Activated naive CD4-positive, alpha-beta T cell treated with anti-CD3 and anti-CD28 coated beads, Interleukin-2, amount 10 ng/mL, durations not matched to agents 7 days and 5 days (primary cell): ENCODE results near the gene CST4.
"Not testable (repeated sequence)": the region's sequence is repeated elsewhere in the genome, so short reads cannot be mapped to it uniquely, and the experiment has no call there.

Experiments used
- CTCF ChIA-PET: fragments of 350-600 bp; sonication (Branson Sonifier 250); formaldehyde crosslinking; loops from one replicate; lab custom pipeline; 2021; ENCODE audit warnings: antibody characterized with exemption; lab: Charles Lee
- DNase-seq: peaks from one replicate; pipeline ENCODE4 v3.0.0-alpha.2; 2020
- H3K27ac Mint-ChIP-seq: one replicate; pipeline ENCODE4 v1.8.0; 2021; ENCODE audit warnings: mild to moderate bottlenecking, moderate library complexity, mixed read lengths
- H3K27me3 Mint-ChIP-seq: one replicate; pipeline ENCODE4 v1.8.0; 2021; ENCODE audit warnings: mild to moderate bottlenecking, mixed read lengths
- H3K36me3 Mint-ChIP-seq: one replicate; pipeline ENCODE4 v1.8.0; 2021; ENCODE audit warnings: mixed read lengths
- H3K4me1 Mint-ChIP-seq: one replicate; pipeline ENCODE4 v1.8.0; 2021; ENCODE audit warnings: mixed read lengths
- H3K4me3 Mint-ChIP-seq: one replicate; pipeline ENCODE4 v1.8.0; 2021; ENCODE audit warnings: mild to moderate bottlenecking, moderate library complexity, mixed read lengths
- H3K9me3 Mint-ChIP-seq: one replicate; pipeline ENCODE4 v1.8.0; 2021; ENCODE audit warnings: mixed read lengths

Gene CST4

DNA sequence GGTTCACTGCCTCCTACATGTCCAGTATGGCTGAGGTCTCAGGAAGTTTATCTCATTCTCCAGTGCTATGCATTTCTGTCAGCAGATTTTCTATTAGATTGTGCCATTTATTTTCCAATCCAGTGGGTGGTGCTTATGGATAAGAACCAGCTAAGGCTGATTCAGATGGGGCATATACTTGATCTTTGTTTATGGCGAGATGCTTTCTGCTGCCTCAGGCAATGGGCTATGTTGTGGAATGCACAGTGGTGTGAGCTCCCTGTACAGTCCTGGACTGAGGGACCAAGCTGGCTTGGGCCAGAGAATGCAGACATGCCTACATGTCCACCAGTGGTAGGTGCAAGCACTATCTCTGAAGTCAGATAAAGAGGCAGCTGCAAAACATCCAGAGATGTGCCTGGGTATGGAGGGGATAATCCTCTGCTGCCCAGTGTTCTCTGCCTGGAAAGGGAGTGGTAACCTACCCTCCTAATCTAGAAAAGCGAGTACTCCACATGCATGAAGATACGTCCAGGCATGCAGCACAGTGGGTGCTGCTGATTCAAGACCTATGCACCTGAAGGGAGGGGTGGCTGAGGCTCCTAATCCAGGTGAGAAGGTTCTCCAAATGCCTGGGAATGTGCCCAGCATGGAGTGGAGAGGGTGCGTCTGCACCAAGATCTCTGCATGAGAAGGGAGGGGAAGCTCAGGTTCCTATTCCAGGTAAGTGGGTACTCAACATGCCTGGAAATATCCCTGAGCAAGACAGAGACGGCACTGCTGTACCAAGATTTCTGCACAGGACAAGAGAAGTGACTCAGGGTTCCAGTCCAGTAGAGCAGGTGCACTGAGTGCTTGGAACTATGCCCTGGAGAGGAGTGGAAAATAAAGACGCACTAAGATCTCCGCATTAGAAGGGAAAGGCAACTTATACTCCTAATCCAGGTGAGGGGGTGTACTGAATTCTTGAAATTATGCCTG, 9.4 kb downstream of the CST4 start:
- Mint-ChIP-seq H3K4me1 (no peaks in the 10 kb centered on the region), H3K27me3 (peaks cover 15% of the 10 kb centered on the region), H3K4me3 (no peak overlapping the region), H3K36me3 (no peaks in the 10 kb centered on the region), H3K27ac (no peak overlapping the region), H3K9me3 (no peaks in the 10 kb centered on the region)
- no peak for DNase-seq
- CTCF ChIA-PET = no interaction called here

DNA sequence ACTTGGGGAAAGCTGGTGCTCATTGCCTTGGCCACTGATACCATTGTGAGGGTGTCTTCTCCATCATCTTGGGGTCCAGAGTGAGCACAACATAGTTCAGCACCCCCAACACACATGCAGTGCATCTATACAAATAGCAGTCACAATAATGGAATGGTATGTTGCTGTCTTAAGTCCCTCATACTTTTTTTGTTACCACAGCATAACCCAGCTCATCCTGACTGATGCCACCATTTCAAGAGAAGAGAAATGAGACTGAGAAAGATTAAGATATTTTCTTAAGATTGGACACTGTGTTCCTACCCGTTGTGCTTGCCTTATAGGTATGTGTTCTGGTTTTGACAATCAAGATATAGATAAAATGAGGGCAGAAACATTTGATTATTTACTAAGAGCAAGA, 15.6 kb downstream of the CST4 start:
- Mint-ChIP-seq H3K27ac (no peak overlapping the region), H3K36me3 (no peaks in the 10 kb centered on the region), H3K9me3 (no peaks in the 10 kb centered on the region), H3K4me1 (no peaks in the 10 kb centered on the region), H3K27me3 (peaks cover 4% of the 10 kb centered on the region), H3K4me3 (no peak overlapping the region)
- CTCF ChIA-PET = no interaction called here
- no peak for DNase-seq

DNA sequence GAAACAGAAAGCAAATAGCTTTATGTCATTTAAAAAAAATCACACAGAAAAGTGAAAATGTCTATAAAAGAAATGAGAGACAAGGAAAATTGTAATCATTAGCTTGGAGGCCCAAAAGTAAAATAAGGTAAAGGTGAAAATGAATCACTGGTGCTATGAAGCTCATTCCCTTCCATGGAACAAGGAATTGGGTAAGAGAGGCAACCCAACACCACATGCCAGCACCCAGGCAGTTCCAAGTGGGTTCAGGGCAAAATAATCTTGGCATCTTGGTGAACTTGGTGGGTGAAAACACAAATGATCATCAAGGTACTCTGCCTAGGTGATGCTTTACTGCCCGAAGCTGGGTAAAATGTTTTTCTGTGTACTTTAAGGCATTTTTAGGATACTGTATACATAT, 16.7 kb downstream of the CST4 start:
- DNase-seq = no peak
- H3K27me3 Mint-ChIP-seq = peaks cover 4% of the 10 kb centered on the region
- CTCF ChIA-PET = no interaction called here
- no peak overlapping the region for H3K27ac Mint-ChIP-seq
- no peaks in the 10 kb centered on the region for H3K4me1 Mint-ChIP-seq
- no peak overlapping the region for H3K4me3 Mint-ChIP-seq
- H3K9me3 Mint-ChIP-seq = no peaks in the 10 kb centered on the region
- no peaks in the 10 kb centered on the region for H3K36me3 Mint-ChIP-seq

DNA sequence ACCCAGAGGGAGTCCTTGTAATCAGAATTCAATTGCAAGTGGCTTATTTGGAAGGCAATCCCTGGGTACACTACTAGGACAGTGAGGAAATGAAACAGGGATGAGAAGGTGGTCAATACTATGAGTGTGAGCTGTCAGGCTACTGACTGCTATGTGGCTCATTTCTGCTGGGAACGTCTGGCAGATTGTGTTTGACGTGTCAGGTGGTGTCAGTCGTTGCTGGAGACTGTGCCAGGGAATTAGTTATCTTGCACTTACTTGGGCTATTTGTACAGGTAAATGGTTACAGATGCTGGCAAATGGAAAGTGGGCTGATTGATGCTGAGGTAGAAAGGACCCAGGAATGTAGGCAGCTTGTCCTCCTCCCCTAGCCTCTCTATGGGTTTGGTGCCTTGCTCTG, 17.4 kb downstream of the CST4 start:
- no peak overlapping the region for H3K27ac Mint-ChIP-seq
- no peak for DNase-seq
- CTCF ChIA-PET = no interaction called here
- no peak overlapping the region for H3K4me3 Mint-ChIP-seq
- H3K9me3 Mint-ChIP-seq = no peaks in the 10 kb centered on the region
- no peaks in the 10 kb centered on the region for H3K27me3 Mint-ChIP-seq
- no peaks in the 10 kb centered on the region for H3K4me1 Mint-ChIP-seq
- no peaks in the 10 kb centered on the region for H3K36me3 Mint-ChIP-seq

DNA sequence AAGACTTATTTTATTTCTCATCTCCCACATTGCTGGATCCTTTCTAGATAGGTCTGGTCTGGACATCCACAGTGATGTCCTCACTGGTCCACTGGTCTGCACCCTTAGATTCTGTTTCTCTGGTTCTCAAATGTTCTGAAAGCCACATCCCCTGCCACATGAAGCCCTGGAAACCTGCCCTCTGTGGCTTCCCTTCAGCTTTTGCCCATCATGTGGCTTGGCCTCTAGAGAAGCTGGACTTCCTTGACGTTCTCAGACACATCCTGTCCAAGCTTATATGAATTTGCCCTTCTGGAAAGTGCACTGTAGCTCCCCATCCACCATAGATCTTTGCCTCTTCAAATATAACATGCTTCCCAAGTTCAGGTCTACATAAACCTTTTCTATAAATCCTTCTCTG, 18.5 kb downstream of the CST4 start:
- Mint-ChIP-seq H3K9me3 (no peaks in the 10 kb centered on the region), H3K4me1 (no peaks in the 10 kb centered on the region), H3K27me3 (no peaks in the 10 kb centered on the region), H3K4me3 (no peak overlapping the region), H3K36me3 (no peaks in the 10 kb centered on the region), H3K27ac (no peak overlapping the region)
- CTCF ChIA-PET = no interaction called here
- DNase-seq = no peak

DNA sequence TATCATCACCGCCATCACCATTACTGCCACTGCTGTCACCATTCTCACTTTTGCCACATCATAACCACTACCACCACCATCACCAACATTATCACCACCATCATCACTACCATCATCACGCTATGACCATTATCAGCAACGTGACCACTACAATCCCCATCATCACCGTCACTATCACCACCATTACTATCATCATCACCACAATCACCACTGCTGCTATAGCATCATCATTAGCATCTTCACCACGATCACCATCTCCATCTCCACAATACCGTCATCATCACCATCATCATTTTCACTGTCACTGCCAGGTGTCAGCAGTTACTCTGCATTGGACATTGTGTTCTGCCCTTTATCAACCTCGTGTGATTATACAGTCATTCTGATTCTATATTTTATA, 19.0 kb downstream of the CST4 start:
- Mint-ChIP-seq H3K4me1 (no peaks in the 10 kb centered on the region), H3K27me3 (no peaks in the 10 kb centered on the region), H3K27ac (no peak overlapping the region), H3K36me3 (no peaks in the 10 kb centered on the region), H3K4me3 (no peak overlapping the region), H3K9me3 (no peaks in the 10 kb centered on the region)
- no peak for DNase-seq
- CTCF ChIA-PET = no interaction called here

DNA sequence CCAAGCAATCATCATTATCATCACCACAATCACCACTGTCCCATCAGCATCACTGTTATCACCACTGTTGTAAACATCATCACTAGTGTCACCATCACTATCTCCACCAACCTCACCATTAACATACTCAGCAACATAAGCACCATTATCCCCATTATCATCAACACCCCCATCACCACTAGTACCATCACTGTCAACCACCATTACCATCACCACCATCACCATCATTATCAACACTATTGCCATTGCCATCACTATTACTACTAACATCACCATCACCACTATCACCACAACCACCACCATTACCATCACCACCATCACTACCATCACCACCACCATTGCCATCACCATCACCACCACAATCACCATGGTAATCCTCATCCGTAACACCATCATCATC, 19.5 kb downstream of the CST4 start:
- Mint-ChIP-seq H3K36me3 (no peaks in the 10 kb centered on the region), H3K27ac (no peak overlapping the region), H3K4me1 (no peaks in the 10 kb centered on the region), H3K9me3 (no peaks in the 10 kb centered on the region), H3K27me3 (no peaks in the 10 kb centered on the region), H3K4me3 (no peak overlapping the region)
- CTCF ChIA-PET = interaction anchor here (0.7 to 1.2 kb wide), 2 partner anchors 31 to 220 kb away, joined by 3 read pairs; no protein-coding TSS in a partner anchor
- no peak for DNase-seq

DNA sequence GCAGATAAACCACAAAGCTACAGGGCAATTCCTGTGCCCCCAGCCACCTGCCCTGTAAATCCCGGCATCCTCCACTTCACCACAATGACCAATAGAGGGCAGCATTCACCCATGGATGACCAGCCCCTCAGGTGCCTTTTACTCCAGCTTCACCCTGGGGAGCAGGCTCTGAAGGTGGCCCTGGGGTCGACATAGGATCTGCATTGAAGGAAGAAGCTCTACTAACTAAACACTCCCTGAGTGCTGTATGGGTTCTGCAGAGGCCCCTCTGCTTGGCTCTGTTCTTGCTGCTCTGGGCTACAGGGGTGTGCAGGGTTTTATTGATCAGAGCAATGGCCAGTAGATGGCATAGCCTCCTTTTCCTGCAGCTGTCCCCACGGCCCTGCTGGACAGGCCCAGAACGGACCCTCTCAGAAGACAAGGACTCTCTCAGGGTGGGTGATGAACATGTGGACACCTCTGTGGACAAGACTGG, 20.3 kb downstream of the CST4 start:
- CTCF ChIA-PET = interaction anchor here (1.2 kb wide), 2 partner anchors 10 to 30 kb away, joined by 3 read pairs; no protein-coding TSS in a partner anchor
- H3K27me3 Mint-ChIP-seq = no peaks in the 10 kb centered on the region

DNA sequence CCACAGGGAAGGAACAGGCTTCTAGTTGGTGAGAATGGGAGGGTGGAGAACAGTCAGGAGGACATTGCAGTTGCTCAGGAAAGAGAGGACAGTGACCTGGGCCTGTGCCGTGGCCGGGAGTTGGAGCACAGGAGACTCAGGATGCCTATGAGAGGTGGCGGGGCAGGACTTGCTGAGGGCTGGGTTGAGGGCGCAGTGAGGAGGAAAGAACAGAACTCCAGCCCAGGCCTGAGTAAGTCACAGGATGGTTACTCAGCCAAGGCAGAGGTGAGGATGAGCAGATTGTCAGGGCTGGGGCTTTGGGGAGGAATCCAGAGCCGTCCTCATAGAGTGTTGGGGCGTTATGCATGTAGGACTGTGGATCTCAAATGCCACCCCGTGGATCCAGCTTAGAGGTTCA, 21.2 kb downstream of the CST4 start:
- no peak for DNase-seq
- no peak overlapping the region for H3K4me3 Mint-ChIP-seq
- H3K27me3 Mint-ChIP-seq = peaks cover 4% of the 10 kb centered on the region
- no peaks in the 10 kb centered on the region for H3K36me3 Mint-ChIP-seq
- CTCF ChIA-PET = interaction anchor here (1.2 kb wide), 1 partner anchor 9 kb away, joined by 3 read pairs; no protein-coding TSS in a partner anchor
- H3K4me1 Mint-ChIP-seq = no peaks in the 10 kb centered on the region
- H3K27ac Mint-ChIP-seq = no peak overlapping the region
- no peaks in the 10 kb centered on the region for H3K9me3 Mint-ChIP-seq

More for the DNA sequence above, 20.3 kb downstream of the CST4 start:
- Mint-ChIP-seq H3K27ac (no peak overlapping the region), H3K36me3 (no peaks in the 10 kb centered on the region), H3K9me3 (no peaks in the 10 kb centered on the region), H3K4me1 (no peaks in the 10 kb centered on the region), H3K4me3 (no peak overlapping the region)
- DNase-seq = peak; percentile 57

DNA sequence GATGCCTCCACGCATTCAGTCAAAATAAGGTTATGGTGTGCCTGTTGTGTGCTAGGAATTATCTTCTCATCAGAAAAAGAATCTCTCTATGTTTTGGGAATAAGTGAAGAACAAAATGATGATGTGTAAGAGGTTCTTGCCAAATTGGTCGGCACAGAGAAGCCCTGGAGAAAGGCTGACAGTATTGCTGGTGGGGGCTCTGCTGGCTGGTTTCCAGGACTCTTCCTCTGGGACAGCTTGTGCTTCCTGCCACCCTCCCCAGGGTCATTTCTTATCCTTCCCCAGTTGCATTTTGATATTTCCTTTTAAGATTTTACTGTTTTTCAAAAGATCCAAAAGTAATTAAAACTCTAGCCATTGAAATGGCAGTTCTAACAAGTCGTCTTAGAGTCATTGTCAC, 22.1 kb downstream of the CST4 start:
- CTCF ChIA-PET = no interaction called here
- no peaks in the 10 kb centered on the region for H3K4me1 Mint-ChIP-seq

DNA sequence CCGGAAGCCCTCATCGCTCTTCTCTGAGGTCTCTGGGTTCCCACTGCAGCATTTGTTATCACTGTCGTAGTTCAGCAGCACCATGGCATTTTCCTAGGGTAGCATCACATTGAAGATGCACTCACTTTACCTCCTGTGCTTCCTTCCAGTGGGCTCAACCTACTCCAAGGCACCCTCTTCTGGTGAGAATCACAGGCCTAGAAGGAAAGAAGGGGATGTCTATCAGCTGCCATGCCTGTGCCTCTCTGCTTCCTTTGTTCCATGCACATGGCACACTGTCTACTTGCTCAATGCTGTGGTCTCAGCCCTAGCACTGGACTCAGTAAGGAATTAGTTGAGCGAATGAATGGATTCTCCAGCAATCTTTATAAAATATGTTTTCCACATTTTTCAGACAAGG, 22.6 kb downstream of the CST4 start:
- Mint-ChIP-seq H3K9me3 (no peaks in the 10 kb centered on the region), H3K36me3 (no peaks in the 10 kb centered on the region), H3K27me3 (peaks cover 4% of the 10 kb centered on the region), H3K4me1 (no peaks in the 10 kb centered on the region), H3K4me3 (no peak overlapping the region), H3K27ac (no peak overlapping the region)
- CTCF ChIA-PET = no interaction called here
- DNase-seq = no peak

More for the DNA sequence above, 22.1 kb downstream of the CST4 start:
- Mint-ChIP-seq H3K27ac (no peak overlapping the region), H3K4me3 (no peak overlapping the region), H3K36me3 (no peaks in the 10 kb centered on the region), H3K27me3 (peaks cover 4% of the 10 kb centered on the region), H3K9me3 (no peaks in the 10 kb centered on the region)
- DNase-seq = no peak

DNA sequence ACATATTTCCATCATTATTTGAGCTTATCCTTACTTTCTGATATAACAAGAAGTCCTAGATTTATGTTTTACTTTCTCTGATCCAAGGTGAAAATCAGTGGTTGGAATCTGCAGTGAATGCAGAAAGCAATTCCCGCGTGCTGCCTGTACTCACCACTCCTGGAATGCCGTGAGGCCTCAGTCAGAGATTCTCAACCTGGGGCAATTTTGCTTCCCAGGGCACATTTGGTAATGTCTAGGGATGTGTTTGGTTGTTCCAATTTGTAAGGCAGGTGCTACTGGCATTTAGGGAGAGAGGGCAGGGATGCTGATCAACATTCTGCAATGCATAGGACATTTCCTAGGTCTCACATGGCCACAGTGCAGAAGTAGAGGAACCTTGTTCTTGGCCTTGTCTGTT, 23.9 kb downstream of the CST4 start:
- H3K9me3 Mint-ChIP-seq = no peaks in the 10 kb centered on the region
- CTCF ChIA-PET = no interaction called here
- DNase-seq = no peak
- H3K27ac Mint-ChIP-seq = no peak overlapping the region
- peaks cover 4% of the 10 kb centered on the region for H3K27me3 Mint-ChIP-seq
- no peaks in the 10 kb centered on the region for H3K4me1 Mint-ChIP-seq
- H3K4me3 Mint-ChIP-seq = no peak overlapping the region
- H3K36me3 Mint-ChIP-seq = no peaks in the 10 kb centered on the region

DNA sequence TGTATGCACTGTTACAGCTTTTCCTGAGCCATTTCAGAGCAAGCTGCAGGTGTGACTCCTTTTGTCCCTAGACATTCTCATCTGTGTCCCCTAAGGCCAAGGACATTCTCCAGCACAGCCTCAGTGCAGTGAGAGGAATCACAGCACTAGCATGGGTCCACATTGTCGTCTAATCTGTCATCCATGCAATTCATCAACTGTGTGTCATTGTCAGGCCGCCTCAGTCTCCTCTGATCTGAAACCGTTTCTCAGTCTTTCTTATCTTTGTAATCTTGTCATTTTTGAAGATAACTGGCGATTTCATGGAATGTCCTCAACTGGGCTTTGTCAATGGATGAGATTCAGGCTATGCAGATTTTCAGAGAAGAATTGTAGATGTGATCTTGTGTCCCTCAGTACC, 24.8 kb downstream of the CST4 start:
- H3K4me1 Mint-ChIP-seq, H3K9me3 Mint-ChIP-seq, H3K4me3 Mint-ChIP-seq, H3K27ac Mint-ChIP-seq, H3K27me3 Mint-ChIP-seq, H3K36me3 Mint-ChIP-seq, DNase-seq, CTCF ChIA-PET: not testable (repeated sequence)

DNA sequence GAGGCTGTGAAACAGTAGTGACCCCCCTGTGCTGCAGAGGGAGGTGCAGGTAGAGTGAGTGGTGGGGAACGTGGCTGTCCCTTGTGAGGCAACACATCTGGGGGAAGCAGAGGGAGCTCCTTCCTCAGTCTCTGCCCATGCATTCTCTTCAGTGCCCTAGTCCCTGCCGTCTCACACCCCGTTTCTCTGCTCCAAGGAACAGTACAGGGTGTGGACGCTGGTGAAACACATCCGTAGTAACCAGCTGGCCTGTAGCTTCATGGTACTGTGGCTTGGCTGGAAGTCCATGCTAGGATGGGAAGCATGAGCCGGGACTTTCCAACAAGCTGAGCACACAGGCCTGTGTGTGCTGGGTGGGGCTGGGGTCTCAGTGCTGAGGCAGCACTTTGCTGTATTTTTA, 25.7 kb downstream of the CST4 start:
- H3K9me3 Mint-ChIP-seq = no peaks in the 10 kb centered on the region
- DNase-seq = no peak
- H3K36me3 Mint-ChIP-seq = no peaks in the 10 kb centered on the region
- CTCF ChIA-PET = no interaction called here
- no peak overlapping the region for H3K27ac Mint-ChIP-seq
- H3K4me3 Mint-ChIP-seq = no peak overlapping the region
- no peaks in the 10 kb centered on the region for H3K4me1 Mint-ChIP-seq
- peaks cover 4% of the 10 kb centered on the region for H3K27me3 Mint-ChIP-seq

DNA sequence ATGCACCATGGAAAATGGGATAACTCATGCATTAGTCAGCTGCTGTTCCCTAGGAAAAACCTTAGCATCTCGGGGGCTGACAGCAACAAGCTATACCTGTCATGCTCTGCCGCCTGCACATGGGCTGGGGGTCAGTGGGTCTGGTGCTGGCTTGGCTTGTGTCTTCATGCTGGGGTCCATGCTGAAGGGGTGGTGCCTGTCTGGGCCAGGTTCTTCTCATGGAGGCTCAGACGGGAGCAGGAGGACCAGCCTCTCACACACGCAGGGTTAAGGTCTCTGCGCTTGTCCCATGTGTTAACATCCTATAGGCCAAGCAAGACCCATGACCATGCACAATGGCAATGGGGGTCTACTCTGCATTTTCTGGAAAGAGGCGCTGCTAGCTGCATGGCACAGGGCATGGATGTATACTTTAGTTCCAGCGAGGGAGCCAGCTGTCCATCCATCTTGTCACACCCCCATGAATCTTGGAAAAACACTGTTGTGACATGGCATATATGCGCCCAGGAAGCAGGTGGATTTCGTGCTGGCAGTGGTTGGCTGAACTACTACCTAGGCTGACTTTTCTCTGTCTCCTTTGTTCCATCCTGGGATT, 26.5 kb downstream of the CST4 start:
- no peaks in the 10 kb centered on the region for H3K9me3 Mint-ChIP-seq
- H3K36me3 Mint-ChIP-seq = no peaks in the 10 kb centered on the region
- no peak for DNase-seq
- H3K4me1 Mint-ChIP-seq = no peaks in the 10 kb centered on the region
- CTCF ChIA-PET = no interaction called here
- H3K27me3 Mint-ChIP-seq = peaks cover 4% of the 10 kb centered on the region
- no peak overlapping the region for H3K27ac Mint-ChIP-seq
- no peak overlapping the region for H3K4me3 Mint-ChIP-seq
